ENCODE measurements around the gene CYP17A1. TPM values are rescaled to one million over a fixed set of nuclear protein-coding genes. Genes with fewer than 3 reads are reported as not detected.
A peak's percentile ranks its signal among the peaks of the same experiment; 100 is the strongest.
"Not testable (repeated sequence)": the region's sequence is repeated elsewhere in the genome, so short reads cannot be mapped to it uniquely, and the experiment has no call there.

Gene CYP17A1
- total RNA-seq, 3 donors from 2014 or later (not counting 1 experiment from before 2014, with no cell fraction given) = not detected

DNA sequence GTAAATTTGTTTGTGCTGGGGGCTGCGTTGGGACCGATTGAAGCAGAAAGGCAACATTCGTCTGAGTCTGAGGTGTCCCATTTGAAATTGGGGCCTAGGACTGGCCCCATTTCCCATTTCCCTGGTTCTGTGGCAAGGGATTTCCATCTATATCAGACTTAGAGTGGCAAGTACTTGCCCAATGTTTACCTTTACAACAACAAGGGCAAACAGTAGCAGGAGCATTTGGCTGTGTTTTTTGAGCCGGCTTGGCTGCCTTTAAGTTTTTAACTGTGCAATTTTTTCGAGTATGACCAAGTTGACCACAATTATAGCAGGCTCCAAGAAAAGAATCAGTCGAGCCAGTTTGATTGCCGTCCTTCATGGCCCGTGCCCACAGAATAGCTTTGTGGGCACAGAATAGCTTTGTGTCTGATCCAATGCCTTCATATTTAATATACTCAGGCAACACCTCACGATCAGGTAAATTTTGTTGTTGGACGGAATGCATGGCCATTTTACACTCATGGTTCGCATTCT, 4.7 kb upstream of the CYP17A1 start:
- no peaks in the 10 kb centered on the region for H3K4me1 ChIP-seq (ENCODE audit: control insufficient read depth, insufficient read depth, low read length)
- ATAC-seq = no peak
- TF ChIP-seq, protein P1, sequence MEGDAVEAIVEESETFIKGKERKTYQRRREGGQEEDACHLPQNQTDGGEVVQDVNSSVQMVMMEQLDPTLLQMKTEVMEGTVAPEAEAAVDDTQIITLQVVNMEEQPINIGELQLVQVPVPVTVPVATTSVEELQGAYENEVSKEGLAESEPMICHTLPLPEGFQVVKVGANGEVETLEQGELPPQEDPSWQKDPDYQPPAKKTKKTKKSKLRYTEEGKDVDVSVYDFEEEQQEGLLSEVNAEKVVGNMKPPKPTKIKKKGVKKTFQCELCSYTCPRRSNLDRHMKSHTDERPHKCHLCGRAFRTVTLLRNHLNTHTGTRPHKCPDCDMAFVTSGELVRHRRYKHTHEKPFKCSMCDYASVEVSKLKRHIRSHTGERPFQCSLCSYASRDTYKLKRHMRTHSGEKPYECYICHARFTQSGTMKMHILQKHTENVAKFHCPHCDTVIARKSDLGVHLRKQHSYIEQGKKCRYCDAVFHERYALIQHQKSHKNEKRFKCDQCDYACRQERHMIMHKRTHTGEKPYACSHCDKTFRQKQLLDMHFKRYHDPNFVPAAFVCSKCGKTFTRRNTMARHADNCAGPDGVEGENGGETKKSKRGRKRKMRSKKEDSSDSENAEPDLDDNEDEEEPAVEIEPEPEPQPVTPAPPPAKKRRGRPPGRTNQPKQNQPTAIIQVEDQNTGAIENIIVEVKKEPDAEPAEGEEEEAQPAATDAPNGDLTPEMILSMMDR (IDR thresholded peaks at IDR 0.05) = no peak
- peaks cover 9% of the 10 kb centered on the region for H3K9me3 ChIP-seq (ENCODE audit: control insufficient read depth, insufficient read depth, low read length)
- H3K4me3 ChIP-seq (ENCODE audit: low read length) = no peak overlapping the region
- H3K9me3 Mint-ChIP-seq = peaks cover 0 to 4% of the 10 kb centered on the region in 2 donors
- no peaks in the 10 kb centered on the region for H3K36me3 ChIP-seq (ENCODE audit: control insufficient read depth, insufficient read depth, low read length)
- no peak overlapping the region for H3K27ac ChIP-seq (ENCODE audit: low read length)
- WGBS (ENCODE audit: insufficient coverage) = 88% methylated on average over 11 of the region's 11 CpGs
- DNase-seq = no peak
- peaks cover 2% of the 10 kb centered on the region for H3K27me3 ChIP-seq (ENCODE audit: control insufficient read depth, insufficient read depth, low read length)
- intact Hi-C loops (cut with micrococcal nuclease) = no loop called here
- H3K4me3 Mint-ChIP-seq = no peak overlapping the region
- H3K27ac Mint-ChIP-seq = no peak overlapping the region
- H3K4me1 Mint-ChIP-seq = no peaks in the 10 kb centered on the region
- peaks cover 14 to 41% of the 10 kb centered on the region in 2 donors for H3K27me3 Mint-ChIP-seq (ENCODE audit: low read depth in 2 of 2)
- H3K36me3 Mint-ChIP-seq = peaks cover 9% of the 10 kb centered on the region

DNA sequence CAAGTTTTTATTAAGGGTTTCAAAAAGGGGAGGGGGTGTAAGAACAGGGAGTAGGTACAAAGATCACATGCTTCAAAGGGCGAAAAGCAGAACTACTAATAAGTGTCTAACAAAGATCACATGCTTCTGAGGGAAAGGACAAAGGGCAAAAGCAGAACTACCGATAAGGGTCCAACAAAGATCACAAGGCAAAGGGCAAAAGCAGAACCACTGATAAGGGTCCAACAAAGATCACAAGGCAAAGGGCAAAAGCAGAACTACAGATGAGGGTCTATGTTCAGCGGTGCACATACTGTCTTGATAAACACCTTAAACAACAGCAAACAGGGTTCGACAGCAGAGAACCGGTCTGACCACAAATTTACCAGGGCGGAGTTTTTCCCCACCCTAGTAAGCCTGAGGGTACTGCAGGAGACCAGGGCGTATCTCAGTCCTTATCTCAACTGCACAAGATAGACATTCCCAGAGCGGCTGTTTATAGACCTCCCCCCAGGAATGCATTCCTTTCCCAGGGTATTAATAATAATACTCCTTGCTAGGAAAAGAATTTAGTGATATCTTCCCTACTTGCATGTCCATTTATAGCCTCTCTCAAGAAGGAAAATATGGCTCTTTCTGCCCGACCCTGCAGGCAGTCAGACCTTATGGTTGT, 1.2 kb upstream of the CYP17A1 start:
- not testable (repeated sequence) for ATAC-seq; H3K36me3 ChIP-seq (ENCODE audit: control insufficient read depth, insufficient read depth, low read length); H3K9me3 Mint-ChIP-seq; DNase-seq; H3K4me3 Mint-ChIP-seq; H3K36me3 Mint-ChIP-seq; H3K4me1 Mint-ChIP-seq; H3K27me3 ChIP-seq (ENCODE audit: control insufficient read depth, insufficient read depth, low read length); H3K27ac Mint-ChIP-seq; H3K27ac ChIP-seq (ENCODE audit: low read length); H3K4me1 ChIP-seq (ENCODE audit: control insufficient read depth, insufficient read depth, low read length); H3K4me3 ChIP-seq (ENCODE audit: low read length); H3K9me3 ChIP-seq (ENCODE audit: control insufficient read depth, insufficient read depth, low read length)
- WGBS (ENCODE audit: insufficient coverage) = 91% methylated on average over 9 of the region's 9 CpGs
- H3K27me3 Mint-ChIP-seq (ENCODE audit: low read depth in 2 of 2) = peaks cover 12 to 41% of the 10 kb centered on the region in 2 donors
- intact Hi-C loops (cut with micrococcal nuclease) = loop anchor here (10.0 kb wide), 1 partner anchor 646 kb away; no protein-coding TSS in a partner anchor

DNA sequence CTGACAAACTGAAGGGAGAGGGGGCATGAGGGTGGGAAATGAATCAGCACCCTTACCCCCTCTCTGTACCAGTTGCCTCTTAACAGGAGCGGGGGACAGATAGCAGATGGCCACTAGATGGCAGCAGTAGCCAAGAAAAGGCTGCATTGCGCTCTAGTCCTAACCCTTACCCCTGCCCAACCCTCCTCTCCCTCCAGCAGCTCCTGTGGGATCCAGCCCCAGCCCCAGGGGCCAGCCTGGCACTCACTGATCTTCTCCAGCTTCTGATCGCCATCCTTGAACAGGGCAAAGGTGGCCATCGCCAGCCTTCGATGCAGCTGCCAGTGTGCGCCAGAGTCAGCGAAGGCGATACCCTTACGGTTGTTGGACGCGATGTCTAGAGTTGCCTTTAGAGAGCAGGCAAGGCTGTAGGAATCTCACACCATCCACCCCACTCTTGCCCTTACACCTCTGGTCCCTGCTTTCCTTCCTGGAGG, 2.2 kb downstream of the CYP17A1 start:
- peaks cover 5% of the 10 kb centered on the region for H3K27me3 ChIP-seq (ENCODE audit: control insufficient read depth, insufficient read depth, low read length)
- ATAC-seq = peak; percentile 86 to 99 (median 98)
- peaks cover 6% of the 10 kb centered on the region for H3K4me1 ChIP-seq (ENCODE audit: control insufficient read depth, insufficient read depth, low read length)
- Mint-ChIP-seq H3K9me3 (peaks cover 0 to 4% of the 10 kb centered on the region in 2 donors), H3K4me3 (no peak overlapping the region), H3K4me1 (peaks cover 0 to 7% of the 10 kb centered on the region in 2 donors), H3K27ac (no peak overlapping the region), H3K27me3 (ENCODE audit: low read depth in 2 of 2) (peaks cover 3 to 25% of the 10 kb centered on the region in 2 donors), H3K36me3 (peaks cover 9% of the 10 kb centered on the region)
- intact Hi-C loops (cut with micrococcal nuclease) = loop anchor here (1.0 to 10.0 kb wide), 3 partner anchors 66 to 650 kb away; no protein-coding TSS in a partner anchor
- peak; percentile 64 to 88 for DNase-seq
- H3K36me3 ChIP-seq (ENCODE audit: control insufficient read depth, insufficient read depth, low read length) = no peaks in the 10 kb centered on the region
- no peak overlapping the region for H3K27ac ChIP-seq (ENCODE audit: low read length)
- TF ChIP-seq, protein P1 (IDR thresholded peaks at IDR 0.05) = peak; percentile 86
- no peak overlapping the region for H3K4me3 ChIP-seq (ENCODE audit: low read length)
- WGBS (ENCODE audit: insufficient coverage) = 72% methylated on average over 11 of the region's 11 CpGs
- H3K9me3 ChIP-seq (ENCODE audit: control insufficient read depth, insufficient read depth, low read length) = peaks cover 9% of the 10 kb centered on the region

DNA sequence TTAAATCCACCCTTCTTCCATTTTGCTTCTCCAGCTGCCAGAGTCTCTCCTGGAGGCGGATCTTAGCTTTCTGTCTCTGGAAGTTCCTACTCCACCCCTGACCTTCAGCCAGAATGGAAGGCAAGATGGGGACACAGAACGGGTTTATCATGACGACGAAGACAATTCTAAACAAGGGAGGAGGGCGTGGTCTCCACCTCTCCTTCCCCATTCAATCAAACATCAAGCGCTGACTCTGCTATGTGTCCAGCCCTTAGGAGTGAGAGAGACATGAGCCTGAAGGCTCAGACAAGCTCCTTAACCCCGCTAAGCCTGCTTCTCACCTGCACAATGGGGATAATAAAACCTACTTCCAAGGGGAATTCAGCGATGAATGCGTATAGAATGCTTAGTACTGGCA, 3.1 kb downstream of the CYP17A1 start:
- peaks cover 9% of the 10 kb centered on the region for H3K36me3 Mint-ChIP-seq
- Histone ChIP-seq H3K27ac (ENCODE audit: low read length) (no peak overlapping the region), H3K4me1 (ENCODE audit: control insufficient read depth, insufficient read depth, low read length) (peaks cover 6% of the 10 kb centered on the region), H3K4me3 (ENCODE audit: low read length) (no peak overlapping the region), H3K36me3 (ENCODE audit: control insufficient read depth, insufficient read depth, low read length) (no peaks in the 10 kb centered on the region), H3K9me3 (ENCODE audit: control insufficient read depth, insufficient read depth, low read length) (peaks cover 9% of the 10 kb centered on the region), H3K27me3 (ENCODE audit: control insufficient read depth, insufficient read depth, low read length) (peaks cover 5% of the 10 kb centered on the region)
- no peak for DNase-seq
- intact Hi-C loops (cut with micrococcal nuclease) = loop anchor here (10.0 kb wide), 1 partner anchor 651 kb away; no protein-coding TSS in a partner anchor
- peaks cover 3 to 16% of the 10 kb centered on the region in 2 donors for H3K27me3 Mint-ChIP-seq (ENCODE audit: low read depth in 2 of 2)
- peaks cover 0 to 4% of the 10 kb centered on the region in 2 donors for H3K9me3 Mint-ChIP-seq
- H3K27ac Mint-ChIP-seq = no peak overlapping the region
- H3K4me1 Mint-ChIP-seq = peaks cover 0 to 7% of the 10 kb centered on the region in 2 donors
- 77% methylated on average over 9 of the region's 9 CpGs for WGBS (ENCODE audit: insufficient coverage)
- ATAC-seq = no peak
- H3K4me3 Mint-ChIP-seq = no peak overlapping the region
- TF ChIP-seq, protein P1 (IDR thresholded peaks at IDR 0.05) = no peak
